ENCODE measurements around the gene PRM1.

Gene PRM1

DNA sequence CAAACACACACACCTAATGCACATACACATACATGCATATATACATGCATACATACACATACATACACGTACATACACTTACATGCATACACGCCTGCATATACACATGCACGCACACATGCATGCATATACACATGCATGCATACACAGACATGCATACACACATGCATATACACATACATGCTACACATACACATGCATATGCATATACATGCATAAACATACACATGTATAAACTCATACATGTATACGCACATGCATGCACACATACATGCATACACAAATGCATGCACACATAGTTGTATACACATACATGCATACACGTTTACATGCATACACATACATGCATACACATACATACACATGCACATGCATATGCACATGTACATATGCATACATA lies 40.5 kb upstream of the PRM1 start:
- no peak for DNase-seq (ENCODE audit: low read depth)
- TF ChIP-seq, protein P1, sequence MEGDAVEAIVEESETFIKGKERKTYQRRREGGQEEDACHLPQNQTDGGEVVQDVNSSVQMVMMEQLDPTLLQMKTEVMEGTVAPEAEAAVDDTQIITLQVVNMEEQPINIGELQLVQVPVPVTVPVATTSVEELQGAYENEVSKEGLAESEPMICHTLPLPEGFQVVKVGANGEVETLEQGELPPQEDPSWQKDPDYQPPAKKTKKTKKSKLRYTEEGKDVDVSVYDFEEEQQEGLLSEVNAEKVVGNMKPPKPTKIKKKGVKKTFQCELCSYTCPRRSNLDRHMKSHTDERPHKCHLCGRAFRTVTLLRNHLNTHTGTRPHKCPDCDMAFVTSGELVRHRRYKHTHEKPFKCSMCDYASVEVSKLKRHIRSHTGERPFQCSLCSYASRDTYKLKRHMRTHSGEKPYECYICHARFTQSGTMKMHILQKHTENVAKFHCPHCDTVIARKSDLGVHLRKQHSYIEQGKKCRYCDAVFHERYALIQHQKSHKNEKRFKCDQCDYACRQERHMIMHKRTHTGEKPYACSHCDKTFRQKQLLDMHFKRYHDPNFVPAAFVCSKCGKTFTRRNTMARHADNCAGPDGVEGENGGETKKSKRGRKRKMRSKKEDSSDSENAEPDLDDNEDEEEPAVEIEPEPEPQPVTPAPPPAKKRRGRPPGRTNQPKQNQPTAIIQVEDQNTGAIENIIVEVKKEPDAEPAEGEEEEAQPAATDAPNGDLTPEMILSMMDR (IDR thresholded peaks at IDR 0.05; ENCODE audit: low read depth, low read length, missing control alignments): no peak
- no peak overlapping the region for H3K4me3 ChIP-seq (ENCODE audit: low read depth, low read length)

DNA sequence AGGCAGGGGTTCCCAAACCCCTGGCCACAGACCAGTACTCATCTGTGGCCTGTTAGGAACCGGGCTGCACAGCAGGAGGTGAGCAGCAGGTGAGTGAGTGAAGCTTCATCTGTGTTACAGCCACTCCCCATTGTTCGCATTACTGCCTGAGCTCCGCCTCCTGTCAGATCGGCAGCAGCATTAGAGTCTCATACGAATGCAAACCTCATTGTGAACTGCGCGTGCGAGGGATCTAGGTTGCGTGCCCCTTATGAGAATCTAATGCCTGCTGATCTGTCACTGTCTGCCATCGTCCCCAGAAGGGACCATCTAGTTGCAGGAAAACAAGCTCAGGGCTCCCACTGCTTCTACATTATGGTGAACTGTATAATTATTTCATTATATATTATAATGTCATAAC lies 39.0 kb upstream of the PRM1 start:
- TF ChIP-seq, protein P1 (IDR thresholded peaks at IDR 0.05; ENCODE audit: low read depth, low read length, missing control alignments): no peak
- H3K4me3 ChIP-seq (ENCODE audit: low read depth, low read length): no peak overlapping the region
- DNase-seq (ENCODE audit: low read depth): no peak

DNA sequence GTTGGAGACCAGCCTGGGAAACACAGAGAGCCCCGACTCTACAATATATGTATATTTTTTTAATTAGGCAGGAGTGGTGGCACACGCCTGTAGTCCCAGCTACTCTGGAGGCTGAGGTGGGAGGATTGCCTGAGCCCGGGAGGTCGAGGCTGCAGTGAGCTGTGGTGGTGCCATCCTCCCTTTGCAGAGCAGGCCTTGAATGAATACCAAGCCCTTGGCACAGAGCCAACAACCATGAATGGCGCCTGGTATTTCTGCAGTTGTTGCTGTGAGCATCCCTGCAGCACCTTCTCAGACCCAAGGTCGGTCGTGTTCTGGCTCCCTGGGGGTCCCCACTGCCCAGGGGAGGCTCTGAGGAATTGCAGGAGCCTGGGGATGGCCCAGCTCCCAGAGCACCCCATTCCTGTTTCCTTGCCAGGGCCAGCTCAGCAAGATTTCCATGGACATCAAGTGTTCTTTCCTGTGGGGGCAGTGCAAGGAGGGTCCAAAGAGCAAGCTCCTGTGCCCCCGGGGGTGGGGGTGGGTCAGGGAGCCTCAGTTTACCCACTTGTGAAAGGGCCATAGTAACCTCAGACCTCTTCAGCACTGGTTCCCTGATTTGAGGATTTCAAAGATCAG lies 38.5 kb upstream of the PRM1 start:
- no peak overlapping the region for H3K4me3 ChIP-seq (ENCODE audit: low read depth, low read length)
- no peak for DNase-seq (ENCODE audit: low read depth)
- TF ChIP-seq, protein P1 (IDR thresholded peaks at IDR 0.05; ENCODE audit: low read depth, low read length, missing control alignments): no peak

DNA sequence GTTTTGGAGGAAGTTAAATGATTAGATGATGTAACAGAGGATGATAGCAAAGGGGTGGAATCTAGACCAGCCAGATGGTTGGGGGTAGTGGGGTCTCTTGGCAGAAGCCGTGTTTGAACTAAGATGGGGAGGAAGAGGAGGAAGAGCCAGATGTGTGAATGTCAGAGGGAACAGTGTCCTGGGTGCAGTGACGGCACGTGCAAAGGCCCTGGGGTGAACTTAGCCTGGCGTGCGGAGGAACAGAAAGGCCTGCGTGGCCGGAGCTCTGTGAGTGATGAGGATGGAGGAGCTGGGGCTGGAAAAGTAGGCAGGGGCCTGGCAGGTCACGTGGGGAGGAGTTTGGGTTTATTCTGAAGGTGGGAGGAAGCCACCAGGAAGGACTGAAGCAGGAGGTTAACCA lies 37.7 kb upstream of the PRM1 start:
- DNase-seq (ENCODE audit: low read depth): no peak
- TF ChIP-seq, protein P1 (IDR thresholded peaks at IDR 0.05; ENCODE audit: low read depth, low read length, missing control alignments): no peak
- no peak overlapping the region for H3K4me3 ChIP-seq (ENCODE audit: low read depth, low read length)

DNA sequence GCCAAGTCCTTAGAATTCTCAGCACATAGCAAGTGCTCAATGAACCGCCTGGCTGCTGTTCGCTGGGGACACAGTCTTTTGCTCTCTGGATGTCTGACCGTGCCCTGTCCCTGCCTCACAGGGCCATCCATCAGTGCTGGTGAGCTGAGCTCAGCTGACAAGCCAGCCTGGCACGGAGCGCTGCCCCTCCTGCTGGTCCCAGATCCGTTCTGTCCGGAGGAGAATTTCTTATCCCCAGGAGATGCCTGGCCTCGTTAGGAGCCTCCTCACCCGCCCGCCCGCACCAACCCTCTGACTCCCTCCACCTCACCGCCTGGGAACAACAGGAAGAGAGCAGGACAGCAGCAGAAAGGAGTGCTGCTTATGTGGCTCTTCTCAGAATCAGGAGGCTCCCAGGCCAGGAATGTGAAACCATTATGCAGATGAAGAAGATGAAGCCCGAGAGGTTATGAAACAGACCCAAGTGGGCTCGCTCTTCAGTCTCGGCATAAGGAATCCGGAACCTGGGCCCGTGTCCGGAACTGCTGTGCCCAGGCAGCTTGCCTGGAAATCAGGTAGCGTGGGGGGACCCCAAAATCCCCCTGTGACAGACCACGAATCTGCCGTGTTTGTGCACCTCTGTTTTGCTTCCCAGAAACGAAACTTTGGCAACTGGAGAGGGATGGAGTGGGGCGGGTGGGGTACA lies 35.3 kb upstream of the PRM1 start:
- no peak for DNase-seq (ENCODE audit: low read depth)
- TF ChIP-seq, protein P1 (IDR thresholded peaks at IDR 0.05; ENCODE audit: low read depth, low read length, missing control alignments): no peak
- no peak overlapping the region for H3K4me3 ChIP-seq (ENCODE audit: low read depth, low read length)

DNA sequence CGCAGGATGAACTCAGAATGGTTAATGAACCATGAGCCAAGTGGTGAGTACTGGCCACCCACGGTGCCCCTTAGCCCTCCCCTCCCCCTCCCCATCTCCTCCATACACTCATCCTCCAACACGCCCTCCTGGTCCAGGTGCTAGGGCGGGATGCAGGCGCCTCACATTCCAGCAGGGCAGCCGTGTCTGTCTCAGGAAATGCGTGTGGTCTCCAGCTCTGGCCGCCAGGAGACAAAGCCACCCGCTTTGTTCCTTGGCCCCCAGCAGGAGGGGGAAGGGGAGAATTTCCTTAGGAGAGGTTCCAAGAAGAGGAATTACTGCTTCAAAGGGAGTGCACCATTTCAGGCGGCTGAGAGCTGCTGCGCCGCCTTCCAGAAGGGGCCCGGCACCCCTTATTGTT lies 34.4 kb upstream of the PRM1 start:
- no peak for DNase-seq (ENCODE audit: low read depth)
- TF ChIP-seq, protein P1 (IDR thresholded peaks at IDR 0.05; ENCODE audit: low read depth, low read length, missing control alignments): no peak
- H3K4me3 ChIP-seq (ENCODE audit: low read depth, low read length): no peak overlapping the region
